ENCODE results near the gene RUFY3. TPM values are rescaled to one million over a fixed set of nuclear protein-coding genes. Genes with fewer than 3 reads are reported as not detected.

RUFY3 gene
- total RNA-seq, 2 donors from 2014 or later, result 75.1 to 91.2 TPM

DNA sequence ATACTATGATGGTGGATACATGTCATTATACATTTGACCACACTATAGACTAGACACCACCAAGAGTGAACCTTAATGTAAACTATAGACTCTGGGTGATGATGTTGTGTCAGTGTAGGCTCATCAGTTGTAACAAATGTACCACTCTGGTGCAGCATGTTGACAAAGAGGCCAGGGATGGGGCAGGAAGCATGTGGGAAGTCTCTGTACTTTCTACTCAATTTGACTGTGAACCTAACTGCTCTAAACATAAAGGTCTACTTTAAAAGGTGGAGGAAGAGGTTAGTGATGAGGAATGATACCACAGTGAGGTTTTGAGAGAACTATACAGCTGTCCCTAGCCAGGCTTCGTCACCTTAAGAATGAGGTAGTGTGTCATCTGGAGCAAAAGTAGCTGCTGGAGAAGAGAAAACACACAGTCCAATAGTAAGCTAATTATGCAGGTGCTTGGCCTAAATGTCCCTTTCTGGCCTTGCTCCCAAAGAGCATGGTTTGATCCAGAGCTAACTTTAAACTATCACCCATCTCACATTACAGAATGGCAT lies 79.6 kb downstream of the RUFY3 start:
- Mint-ChIP-seq H3K27me3 (ENCODE audit: insufficient read depth) (no peaks in the 10 kb centered on the region), H3K4me1 (peaks cover 5% of the 10 kb centered on the region), H3K9me3 (no peaks in the 10 kb centered on the region), H3K36me3 (ENCODE audit: low read depth) (peaks cover 21% of the 10 kb centered on the region), H3K4me3 (no peak overlapping the region), H3K27ac (no peak overlapping the region)
- TF ChIP-seq, protein P1, sequence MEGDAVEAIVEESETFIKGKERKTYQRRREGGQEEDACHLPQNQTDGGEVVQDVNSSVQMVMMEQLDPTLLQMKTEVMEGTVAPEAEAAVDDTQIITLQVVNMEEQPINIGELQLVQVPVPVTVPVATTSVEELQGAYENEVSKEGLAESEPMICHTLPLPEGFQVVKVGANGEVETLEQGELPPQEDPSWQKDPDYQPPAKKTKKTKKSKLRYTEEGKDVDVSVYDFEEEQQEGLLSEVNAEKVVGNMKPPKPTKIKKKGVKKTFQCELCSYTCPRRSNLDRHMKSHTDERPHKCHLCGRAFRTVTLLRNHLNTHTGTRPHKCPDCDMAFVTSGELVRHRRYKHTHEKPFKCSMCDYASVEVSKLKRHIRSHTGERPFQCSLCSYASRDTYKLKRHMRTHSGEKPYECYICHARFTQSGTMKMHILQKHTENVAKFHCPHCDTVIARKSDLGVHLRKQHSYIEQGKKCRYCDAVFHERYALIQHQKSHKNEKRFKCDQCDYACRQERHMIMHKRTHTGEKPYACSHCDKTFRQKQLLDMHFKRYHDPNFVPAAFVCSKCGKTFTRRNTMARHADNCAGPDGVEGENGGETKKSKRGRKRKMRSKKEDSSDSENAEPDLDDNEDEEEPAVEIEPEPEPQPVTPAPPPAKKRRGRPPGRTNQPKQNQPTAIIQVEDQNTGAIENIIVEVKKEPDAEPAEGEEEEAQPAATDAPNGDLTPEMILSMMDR (conservative IDR thresholded peaks at IDR 0.05), result no peak
- H3K27ac ChIP-seq (ENCODE audit: low read depth, low read length), result no peak overlapping the region
- no peak overlapping the region for H3K4me3 ChIP-seq (ENCODE audit: low read length)
- WGBS, 2 experiments (ENCODE audit: insufficient coverage in 1 of 2, insufficient read length in 1 of 2), result 94 to 100% methylated on average over 1 of the region's 1 CpG
- no peak overlapping the region for H3K9ac ChIP-seq (ENCODE audit: extremely low read depth, low read length, poor library complexity, severe bottlenecking)
- no peaks in the 10 kb centered on the region for H3K27me3 ChIP-seq (ENCODE audit: control insufficient read depth, insufficient read depth, low read length, poor library complexity, severe bottlenecking)
- peaks cover 9% of the 10 kb centered on the region for H3K36me3 ChIP-seq (ENCODE audit: control insufficient read depth, insufficient read depth, low read length)
- no peaks in the 10 kb centered on the region for H3K9me3 ChIP-seq (ENCODE audit: control insufficient read depth, low read length)
- no peaks in the 10 kb centered on the region for H3K4me1 ChIP-seq (ENCODE audit: control insufficient read depth, insufficient read depth, low read length)
- no peak for DNase-seq

- Histone ChIP-seq H3K27me3 (ENCODE audit: control insufficient read depth, insufficient read depth, low read length, poor library complexity, severe bottlenecking) (no peaks in the 10 kb centered on the region), H3K4me3 (ENCODE audit: low read length) (no peak overlapping the region), H3K9ac (ENCODE audit: extremely low read depth, low read length, poor library complexity, severe bottlenecking) (no peak overlapping the region), H3K4me1 (ENCODE audit: control insufficient read depth, insufficient read depth, low read length) (no peaks in the 10 kb centered on the region), H3K36me3 (ENCODE audit: control insufficient read depth, insufficient read depth, low read length) (peaks cover 7% of the 10 kb centered on the region), H3K27ac (ENCODE audit: low read depth, low read length) (no peak overlapping the region), H3K9me3 (ENCODE audit: control insufficient read depth, low read length) (no peaks in the 10 kb centered on the region)
- Mint-ChIP-seq H3K27me3 (ENCODE audit: insufficient read depth) (no peaks in the 10 kb centered on the region), H3K9me3 (no peaks in the 10 kb centered on the region), H3K36me3 (ENCODE audit: low read depth) (peaks cover 12% of the 10 kb centered on the region), H3K4me3 (no peak overlapping the region), H3K4me1 (peaks cover 5% of the 10 kb centered on the region), H3K27ac (no peak overlapping the region)
- WGBS, 2 experiments (ENCODE audit: insufficient coverage in 1 of 2, insufficient read length in 1 of 2), result 86 to 91% methylated on average over 4 to 5 of the region's 5 CpGs
- no peak for DNase-seq
- TF ChIP-seq, protein P1 (conservative IDR thresholded peaks at IDR 0.05), result no peak
These were observed 81.3 kb downstream of the RUFY3 start for GRCh38 chr4:70802928-70803580.

DNA sequence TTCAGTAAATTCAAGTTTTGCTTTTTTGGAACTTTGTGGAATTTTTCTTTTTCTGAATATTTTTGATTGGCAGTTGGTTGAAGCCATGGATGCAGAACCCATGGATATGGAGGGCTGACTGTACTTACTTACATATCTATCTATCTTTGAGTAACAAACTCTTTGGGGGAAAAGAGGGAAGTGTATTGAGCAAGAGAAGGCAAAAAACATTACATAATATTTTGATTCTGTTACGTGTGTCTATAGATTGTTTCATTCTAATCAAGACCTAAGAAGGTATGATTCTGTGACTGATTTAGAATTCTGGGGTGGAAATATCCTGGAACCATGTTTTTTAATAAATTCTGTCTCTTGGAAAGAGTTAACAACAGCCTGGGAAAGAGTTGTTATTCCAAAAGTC lies 86.4 kb downstream of the RUFY3 start:
- Histone ChIP-seq H3K9ac (ENCODE audit: extremely low read depth, low read length, poor library complexity, severe bottlenecking) (no peak overlapping the region), H3K4me1 (ENCODE audit: control insufficient read depth, insufficient read depth, low read length) (no peaks in the 10 kb centered on the region), H3K4me3 (ENCODE audit: low read length) (no peak overlapping the region), H3K27me3 (ENCODE audit: control insufficient read depth, insufficient read depth, low read length, poor library complexity, severe bottlenecking) (no peaks in the 10 kb centered on the region), H3K27ac (ENCODE audit: low read depth, low read length) (no peak overlapping the region), H3K9me3 (ENCODE audit: control insufficient read depth, low read length) (no peaks in the 10 kb centered on the region), H3K36me3 (ENCODE audit: control insufficient read depth, insufficient read depth, low read length) (peaks cover 7% of the 10 kb centered on the region)
- TF ChIP-seq, protein P1 (conservative IDR thresholded peaks at IDR 0.05), result no peak
- Mint-ChIP-seq H3K27me3 (ENCODE audit: insufficient read depth) (no peaks in the 10 kb centered on the region), H3K27ac (no peak overlapping the region), H3K4me3 (no peak overlapping the region), H3K9me3 (no peaks in the 10 kb centered on the region), H3K36me3 (ENCODE audit: low read depth) (peaks cover 8% of the 10 kb centered on the region), H3K4me1 (peaks cover under 1% of the 10 kb centered on the region)
- 83 to 90% methylated on average over 1 of the region's 1 CpG for WGBS, 2 experiments (ENCODE audit: insufficient coverage in 1 of 2, insufficient read length in 1 of 2)
- no peak for DNase-seq
